IgD-negative memory B cell (primary cell): Measurements from ENCODE around the gene AGRP. TPM values are rescaled to one million over a fixed set of nuclear protein-coding genes. Genes with fewer than 3 reads are reported as not detected.

Experiments
- H3K27ac Mint-ChIP-seq, 3 donors: one replicate each; pipeline ENCODE4 v1.8.0; 2020 to 2022; ENCODE audit warnings: mild to moderate bottlenecking in 3 of 3, mixed read lengths in 3 of 3, moderate library complexity in 1 of 3
- H3K27me3 Mint-ChIP-seq: one replicate; pipeline ENCODE4 v1.8.0; 2021; ENCODE audit warnings: mixed read lengths
- H3K36me3 Mint-ChIP-seq: one replicate; pipeline ENCODE4 v1.8.0; 2020; ENCODE audit warnings: mild to moderate bottlenecking, mixed read lengths
- H3K4me1 Mint-ChIP-seq, 3 donors: one replicate each; pipeline ENCODE4 v1.8.0; 2020 to 2022; ENCODE audit warnings: mixed read lengths in 3 of 3, mild to moderate bottlenecking in 1 of 3
- H3K4me3 Mint-ChIP-seq, 4 donors: one replicate each; pipeline ENCODE4 v1.8.0; 2020 to 2022; ENCODE audit warnings: mild to moderate bottlenecking in 4 of 4, mixed read lengths in 4 of 4, moderate library complexity in 3 of 4
- H3K9me3 Mint-ChIP-seq, 3 donors: one replicate each; pipeline ENCODE4 v1.8.0; 2020 to 2021; ENCODE audit warnings: mixed read lengths in 3 of 3, mild to moderate bottlenecking in 1 of 3
- polyA plus RNA-seq: library from polyadenylated mRNA; unstranded; fragments of 300-500 nt; fragmentation: Illumina TruSeq; gene quantifications from one replicate; pipeline ENCODE4 v1.2.3, GENCODE V29; 2021

The AGRP gene
- polyA plus RNA-seq, 1 donor from 2014 or later: not detected

DNA sequence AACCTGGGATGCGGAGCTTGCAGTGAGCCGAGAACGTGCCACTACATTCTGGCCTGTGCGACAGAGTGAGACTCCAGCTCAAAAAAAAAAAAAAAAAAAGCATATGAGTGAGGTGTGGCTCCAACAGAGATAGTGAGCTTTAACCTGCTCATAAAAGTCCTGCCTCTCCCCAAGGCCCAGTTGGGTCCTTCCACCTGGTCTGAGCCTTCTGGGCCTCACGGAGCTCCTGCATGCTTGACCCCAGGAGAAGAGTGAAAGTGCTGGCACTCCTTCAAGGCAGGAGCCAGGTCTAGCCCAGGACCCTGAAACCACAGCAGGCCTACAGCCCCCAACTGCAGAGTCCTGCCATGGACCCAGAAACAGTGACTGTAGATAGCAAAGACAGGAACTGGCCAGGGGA is 34.8 kb downstream of the AGRP start:
- no peak overlapping the region for H3K27ac Mint-ChIP-seq
- no peaks in the 10 kb centered on the region for H3K9me3 Mint-ChIP-seq
- H3K27me3 Mint-ChIP-seq: no peaks in the 10 kb centered on the region
- peaks cover 6% of the 10 kb centered on the region for H3K36me3 Mint-ChIP-seq
- H3K4me3 Mint-ChIP-seq: no peak overlapping the region
- peaks cover 0 to 6% (median 1%) of the 10 kb centered on the region in 3 donors for H3K4me1 Mint-ChIP-seq

DNA sequence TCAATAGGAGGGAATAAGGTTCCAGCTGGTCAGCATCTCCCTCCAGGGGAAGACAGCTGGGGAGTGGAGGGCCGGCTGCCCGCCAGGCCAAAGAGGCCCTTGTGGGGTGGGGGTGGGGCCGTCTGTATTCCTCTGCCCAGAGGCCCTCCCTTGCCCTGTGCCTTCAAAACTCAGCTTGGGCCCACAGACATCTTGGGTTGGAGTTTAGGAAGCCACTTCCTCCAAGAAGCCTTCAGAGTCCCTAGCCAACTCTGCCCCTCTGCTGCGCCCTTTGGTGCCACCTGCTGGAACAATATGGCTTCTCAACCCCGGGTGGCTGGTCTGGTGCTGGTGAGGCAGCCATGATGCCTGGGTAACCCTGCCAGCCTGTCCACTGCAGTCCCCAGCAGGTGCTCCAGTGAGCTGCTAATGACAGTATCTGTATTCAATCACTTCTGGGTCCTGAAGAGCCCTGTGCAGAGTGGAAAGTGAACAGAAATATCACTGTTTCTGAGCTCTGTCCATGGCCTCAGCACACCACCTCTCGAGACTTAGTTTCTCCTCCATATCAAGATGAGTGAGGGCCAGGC is 35.8 kb downstream of the AGRP start:
- Mint-ChIP-seq H3K9me3 (no peaks in the 10 kb centered on the region), H3K4me3 (no peak overlapping the region), H3K4me1 (peaks cover 0 to 2% (median 0%) of the 10 kb centered on the region in 3 donors), H3K36me3 (peaks cover 6% of the 10 kb centered on the region), H3K27ac (peak overlapping the region in 1 of 3 donors; percentile 64), H3K27me3 (no peaks in the 10 kb centered on the region)

DNA sequence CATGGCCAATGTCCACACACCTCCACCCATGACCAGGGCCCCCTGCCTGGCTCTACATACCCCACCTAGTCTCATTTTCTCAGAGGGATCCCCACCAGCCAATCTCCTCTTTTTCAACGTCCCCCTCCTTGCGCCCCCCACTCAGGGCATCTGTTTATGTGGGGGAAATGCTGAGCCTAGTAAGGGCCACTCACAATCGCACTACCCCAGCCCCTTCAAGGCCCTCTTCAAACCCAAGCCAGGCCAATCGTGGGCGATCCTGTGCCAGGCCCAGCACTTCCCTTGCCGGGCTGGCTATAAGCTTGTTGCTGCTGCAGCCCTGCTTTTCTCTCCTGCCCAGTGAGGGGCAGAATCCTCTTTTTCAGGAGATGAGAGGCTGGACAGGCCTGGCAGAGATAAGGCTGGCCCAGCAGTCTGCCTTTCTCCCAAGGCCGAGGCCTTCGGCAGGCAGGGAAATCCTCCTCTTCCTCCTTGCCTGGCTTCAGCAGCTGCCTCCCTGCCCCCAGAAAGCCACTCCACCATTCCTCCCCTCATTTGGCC is 36.3 kb downstream of the AGRP start:
- H3K36me3 Mint-ChIP-seq: peaks cover 6% of the 10 kb centered on the region
- no peaks in the 10 kb centered on the region for H3K9me3 Mint-ChIP-seq
- H3K27ac Mint-ChIP-seq: no peak overlapping the region
- no peak overlapping the region for H3K4me3 Mint-ChIP-seq
- peaks cover 0 to 2% (median 0%) of the 10 kb centered on the region in 3 donors for H3K4me1 Mint-ChIP-seq
- no peaks in the 10 kb centered on the region for H3K27me3 Mint-ChIP-seq

DNA sequence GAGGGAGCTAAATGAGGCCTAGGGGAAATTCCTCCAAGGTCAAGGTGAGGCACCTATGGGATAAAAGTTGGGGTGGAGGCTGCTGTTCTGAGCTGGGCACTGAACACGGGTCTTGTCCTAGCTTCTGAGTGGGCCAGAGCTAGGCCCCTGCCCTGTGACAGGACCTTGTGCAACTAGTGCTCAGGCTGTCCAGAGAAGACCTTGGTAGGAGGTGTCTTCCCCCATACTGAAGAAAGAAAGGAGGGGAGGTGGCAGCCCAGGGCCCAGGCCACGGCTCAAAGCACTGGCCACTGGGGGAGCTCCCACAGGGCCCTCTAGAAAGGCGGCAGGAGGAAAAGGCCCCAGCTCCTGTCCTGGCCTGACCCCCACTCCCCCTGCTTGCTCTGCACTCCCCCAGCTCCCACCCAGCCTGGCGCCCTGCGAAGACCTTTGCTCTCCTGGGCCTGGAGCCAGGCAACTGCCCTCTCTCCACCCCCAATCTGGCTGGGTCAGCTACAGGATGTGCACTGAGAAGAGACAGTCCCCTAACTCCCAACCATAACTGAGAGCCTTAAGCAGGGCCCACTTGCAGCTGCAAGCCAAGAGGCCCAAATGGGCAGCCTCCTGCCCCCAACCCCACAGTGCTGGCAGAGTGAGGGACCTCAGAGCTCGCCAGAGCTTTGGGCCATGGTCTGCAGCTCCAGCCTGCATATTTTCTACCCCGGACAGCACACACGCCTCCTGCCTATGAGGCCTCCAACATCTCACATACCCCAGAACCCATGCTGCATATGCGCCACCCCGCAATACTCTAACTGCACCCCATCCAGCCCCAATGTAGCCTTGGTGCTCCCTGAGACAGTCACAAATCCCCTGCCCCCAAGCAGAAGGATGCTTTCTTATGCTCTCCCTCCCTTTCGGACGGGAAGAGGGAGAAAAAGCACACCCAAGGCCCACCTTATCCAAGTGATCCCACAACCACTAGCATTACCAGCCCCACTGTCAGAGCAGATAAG is 37.1 kb downstream of the AGRP start:
- peak overlapping the region in 1 of 3 donors; percentile 39 for H3K27ac Mint-ChIP-seq
- no peak overlapping the region for H3K4me3 Mint-ChIP-seq
- H3K4me1 Mint-ChIP-seq: peaks cover 0 to 2% (median 0%) of the 10 kb centered on the region in 3 donors
- no peaks in the 10 kb centered on the region for H3K9me3 Mint-ChIP-seq
- no peaks in the 10 kb centered on the region for H3K27me3 Mint-ChIP-seq
- H3K36me3 Mint-ChIP-seq: peaks cover 4% of the 10 kb centered on the region

DNA sequence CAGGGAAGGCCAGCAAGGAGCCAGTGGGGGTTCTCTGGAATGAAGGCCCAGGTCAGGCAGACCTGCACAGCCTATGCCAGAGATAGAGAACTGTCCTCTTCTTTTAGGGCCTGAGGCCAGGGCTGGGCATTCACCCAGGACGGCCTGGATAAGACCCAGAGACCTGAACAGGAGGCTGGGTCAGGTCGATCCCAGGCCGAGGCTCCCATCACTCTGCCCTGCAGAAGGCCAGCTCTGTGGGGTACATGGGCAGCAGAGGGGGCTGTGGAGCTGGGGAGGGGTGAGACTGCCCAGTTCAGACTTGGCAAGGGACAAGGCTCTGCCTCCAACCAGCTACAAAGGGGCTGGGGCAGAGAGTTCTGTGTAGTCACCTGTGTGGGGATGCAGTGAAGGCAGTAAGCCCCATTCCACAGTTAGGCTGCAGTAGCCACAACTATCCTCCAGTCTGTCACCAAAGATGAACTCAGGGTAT is 37.9 kb downstream of the AGRP start:
- no peaks in the 10 kb centered on the region for H3K9me3 Mint-ChIP-seq
- H3K4me3 Mint-ChIP-seq: no peak overlapping the region
- H3K27me3 Mint-ChIP-seq: no peaks in the 10 kb centered on the region
- H3K36me3 Mint-ChIP-seq: peaks cover 3% of the 10 kb centered on the region
- peaks cover 0 to 2% (median 0%) of the 10 kb centered on the region in 3 donors for H3K4me1 Mint-ChIP-seq
- peak overlapping the region in 2 of 3 donors; percentile 12 to 39 for H3K27ac Mint-ChIP-seq

DNA sequence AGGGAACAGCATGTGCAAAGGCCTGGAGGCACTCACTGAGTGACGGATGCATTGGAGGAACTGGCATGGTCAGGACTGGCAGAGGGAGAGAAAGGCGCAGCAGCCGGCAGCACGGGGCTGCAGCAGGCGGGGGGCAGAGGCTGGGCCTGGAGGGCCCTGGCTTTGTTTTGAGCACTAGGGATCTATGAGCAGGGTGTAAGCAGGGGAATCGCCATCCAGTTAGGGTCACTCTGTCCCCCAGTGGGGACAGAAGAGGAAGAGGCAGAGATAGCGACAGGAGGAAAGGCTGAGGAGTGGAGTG is 38.3 kb downstream of the AGRP start:
- Mint-ChIP-seq H3K4me3 (no peak overlapping the region), H3K27ac (peak overlapping the region in 1 of 3 donors; percentile 12), H3K4me1 (no peaks in the 10 kb centered on the region), H3K27me3 (no peaks in the 10 kb centered on the region), H3K36me3 (peaks cover 3% of the 10 kb centered on the region), H3K9me3 (no peaks in the 10 kb centered on the region)

DNA sequence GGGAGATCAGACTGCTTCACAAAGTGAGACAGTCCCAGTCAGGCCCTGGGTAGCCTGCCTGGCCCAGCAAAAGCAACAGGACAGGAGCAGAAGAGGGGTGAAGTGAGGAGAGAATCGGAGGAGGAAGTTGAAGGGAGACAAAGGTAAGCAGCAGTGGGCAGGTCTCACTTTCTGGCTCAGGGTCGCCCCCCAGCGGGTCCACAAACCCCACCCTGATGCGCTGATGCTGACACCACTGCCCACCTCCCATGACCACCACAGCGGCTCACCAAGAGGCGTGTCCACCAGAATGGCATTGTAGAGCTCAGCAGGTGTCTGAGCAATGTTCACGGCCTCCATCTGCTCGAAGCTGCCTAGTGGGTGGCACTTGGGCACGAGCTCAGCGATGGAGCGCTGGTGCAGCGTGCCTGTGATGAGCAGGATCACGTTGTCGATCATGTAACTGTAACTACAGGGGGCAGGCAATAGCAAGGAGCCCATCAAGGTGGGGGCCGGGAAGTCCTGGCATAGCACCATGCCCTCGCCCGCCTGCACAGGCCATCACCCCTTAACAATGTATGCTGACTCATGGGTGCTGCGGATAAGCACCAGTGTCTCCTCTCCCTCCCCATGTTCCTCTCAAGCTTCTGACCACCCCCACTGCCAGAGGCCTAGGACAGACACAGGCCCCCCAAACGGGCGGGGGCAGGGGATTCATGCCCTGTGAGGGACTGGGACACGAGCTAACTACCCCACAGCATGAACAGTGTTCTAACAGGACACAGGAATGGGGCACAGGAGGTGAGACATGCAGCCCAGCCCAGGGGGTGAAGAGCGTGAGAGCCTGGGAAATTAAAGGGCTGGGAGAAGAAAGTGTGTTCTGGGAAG is 38.9 kb downstream of the AGRP start:
- H3K4me3 Mint-ChIP-seq: no peak overlapping the region
- peaks cover 3% of the 10 kb centered on the region for H3K36me3 Mint-ChIP-seq
- no peaks in the 10 kb centered on the region for H3K4me1 Mint-ChIP-seq
- no peaks in the 10 kb centered on the region for H3K27me3 Mint-ChIP-seq
- H3K27ac Mint-ChIP-seq: no peak overlapping the region
- H3K9me3 Mint-ChIP-seq: no peaks in the 10 kb centered on the region

DNA sequence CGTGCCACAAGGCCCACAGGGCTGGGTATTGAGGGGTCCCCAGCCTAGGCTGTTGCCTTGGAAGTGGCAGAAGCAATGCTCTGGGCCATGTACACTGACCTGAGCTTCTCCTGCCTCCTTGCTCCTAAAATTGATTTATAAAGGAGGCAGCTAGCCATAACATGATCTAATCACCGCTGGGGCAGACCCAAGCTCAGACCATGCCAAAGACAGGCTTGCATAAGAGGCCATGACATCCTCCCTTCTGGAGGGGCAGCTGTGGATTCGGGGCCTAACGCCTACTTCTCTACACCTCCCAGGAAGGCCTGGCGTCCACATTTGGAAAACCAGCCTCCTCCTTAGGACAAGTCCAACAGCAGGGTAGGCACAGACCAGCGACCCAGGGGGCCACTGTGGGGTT is 40.1 kb downstream of the AGRP start:
- Mint-ChIP-seq H3K27me3 (no peaks in the 10 kb centered on the region), H3K4me3 (no peak overlapping the region), H3K9me3 (no peaks in the 10 kb centered on the region)

DNA sequence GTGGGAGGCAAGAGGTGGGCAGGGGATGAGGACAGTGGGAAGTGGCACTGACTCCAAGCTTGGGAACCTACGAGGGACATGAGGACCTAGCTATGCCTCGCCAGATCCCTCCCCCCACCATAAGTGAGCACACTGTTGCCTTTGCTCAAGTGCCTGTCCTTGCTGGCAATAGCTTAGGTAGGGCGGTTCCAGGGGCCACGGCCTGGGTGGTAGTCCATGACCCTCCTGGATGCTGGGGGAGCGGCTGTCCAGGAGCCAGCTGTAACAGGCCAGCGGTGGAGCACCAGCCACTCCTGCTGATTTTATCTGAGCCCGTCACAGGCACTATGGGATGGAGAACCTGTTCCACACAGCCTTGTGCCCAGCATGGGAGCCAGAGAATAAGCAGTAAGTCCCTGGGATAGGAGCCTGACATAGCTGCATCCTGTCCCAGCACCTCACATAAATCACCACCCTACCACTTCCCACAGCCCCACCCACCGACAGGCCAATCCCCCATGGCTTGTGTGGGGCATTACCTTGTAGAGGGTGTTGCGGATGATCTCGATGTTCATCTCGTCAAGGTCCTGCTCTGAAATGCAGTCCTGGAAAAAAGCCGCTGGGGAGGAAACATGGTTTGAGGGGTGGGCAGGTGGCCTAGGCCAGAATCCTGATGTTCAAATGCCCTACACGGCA is 40.6 kb downstream of the AGRP start:
- peaks cover 1% of the 10 kb centered on the region for H3K36me3 Mint-ChIP-seq

More for the DNA sequence above, 40.1 kb downstream of the AGRP start:
- H3K36me3 Mint-ChIP-seq: peaks cover 1% of the 10 kb centered on the region
- H3K4me1 Mint-ChIP-seq: peaks cover 0 to 3% (median 2%) of the 10 kb centered on the region in 3 donors
- H3K27ac Mint-ChIP-seq: peak overlapping the region in 1 of 3 donors; percentile 85

DNA sequence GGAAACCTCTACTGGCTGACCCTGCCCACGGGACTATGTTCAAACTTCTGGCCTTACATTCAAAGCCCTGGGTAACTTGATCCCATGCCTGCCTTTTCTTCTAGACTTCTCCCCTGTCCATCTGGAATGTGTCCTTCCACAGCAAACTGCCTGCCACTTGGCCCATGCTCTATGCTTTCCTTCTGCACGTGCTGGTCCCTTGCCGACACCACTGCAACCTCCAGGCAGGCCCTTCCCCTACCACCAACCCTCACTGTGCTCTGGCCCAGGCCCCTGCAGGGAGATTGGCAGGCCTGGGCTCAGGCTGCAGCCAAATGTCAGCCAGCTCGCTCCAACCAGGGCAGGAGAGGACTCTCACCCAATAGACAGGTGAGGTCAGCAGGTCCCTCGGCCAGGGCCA is 41.4 kb downstream of the AGRP start:
- H3K4me1 Mint-ChIP-seq: peaks cover 0 to 8% (median 4%) of the 10 kb centered on the region in 3 donors
- peaks cover 3% of the 10 kb centered on the region for H3K36me3 Mint-ChIP-seq
- H3K27me3 Mint-ChIP-seq: no peaks in the 10 kb centered on the region
- no peaks in the 10 kb centered on the region for H3K9me3 Mint-ChIP-seq
- H3K4me3 Mint-ChIP-seq: no peak overlapping the region
- H3K27ac Mint-ChIP-seq: peak overlapping the region in 1 of 3 donors; percentile 87

More for the DNA sequence above, 40.6 kb downstream of the AGRP start:
- H3K27me3 Mint-ChIP-seq: no peaks in the 10 kb centered on the region
- H3K4me3 Mint-ChIP-seq: no peak overlapping the region
- peaks cover 0 to 6% (median 2%) of the 10 kb centered on the region in 3 donors for H3K4me1 Mint-ChIP-seq
- H3K9me3 Mint-ChIP-seq: no peaks in the 10 kb centered on the region
- peak overlapping the region in 1 of 3 donors; percentile 85 for H3K27ac Mint-ChIP-seq

DNA sequence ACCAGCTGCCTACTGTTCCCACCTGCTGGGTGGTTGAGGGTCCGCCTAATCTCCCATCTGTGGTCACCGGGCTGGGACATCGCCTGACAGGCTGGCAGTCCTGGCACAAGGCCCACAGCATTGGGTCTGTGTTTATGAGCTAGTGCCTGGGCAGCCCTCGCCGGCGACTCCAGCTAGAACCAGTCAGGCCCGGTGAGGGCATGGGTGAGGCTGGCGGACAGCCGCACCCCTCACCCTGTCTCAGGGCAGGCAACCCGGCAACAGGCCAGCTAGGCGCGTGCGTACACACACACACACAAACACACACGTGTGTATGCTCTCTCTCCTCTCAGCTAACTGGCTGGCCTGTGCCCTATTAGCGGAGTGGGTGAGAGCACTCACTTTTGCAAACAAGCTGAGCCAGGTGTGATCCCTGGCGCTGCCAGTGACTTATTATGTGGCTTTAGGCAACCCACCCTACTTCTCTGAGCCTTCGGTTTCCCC is 42.0 kb downstream of the AGRP start:
- H3K27me3 Mint-ChIP-seq: no peaks in the 10 kb centered on the region
- no peaks in the 10 kb centered on the region for H3K9me3 Mint-ChIP-seq
- peaks cover 0 to 8% (median 4%) of the 10 kb centered on the region in 3 donors for H3K4me1 Mint-ChIP-seq
- no peak overlapping the region for H3K27ac Mint-ChIP-seq
- H3K4me3 Mint-ChIP-seq: no peak overlapping the region
- peaks cover 3% of the 10 kb centered on the region for H3K36me3 Mint-ChIP-seq

DNA sequence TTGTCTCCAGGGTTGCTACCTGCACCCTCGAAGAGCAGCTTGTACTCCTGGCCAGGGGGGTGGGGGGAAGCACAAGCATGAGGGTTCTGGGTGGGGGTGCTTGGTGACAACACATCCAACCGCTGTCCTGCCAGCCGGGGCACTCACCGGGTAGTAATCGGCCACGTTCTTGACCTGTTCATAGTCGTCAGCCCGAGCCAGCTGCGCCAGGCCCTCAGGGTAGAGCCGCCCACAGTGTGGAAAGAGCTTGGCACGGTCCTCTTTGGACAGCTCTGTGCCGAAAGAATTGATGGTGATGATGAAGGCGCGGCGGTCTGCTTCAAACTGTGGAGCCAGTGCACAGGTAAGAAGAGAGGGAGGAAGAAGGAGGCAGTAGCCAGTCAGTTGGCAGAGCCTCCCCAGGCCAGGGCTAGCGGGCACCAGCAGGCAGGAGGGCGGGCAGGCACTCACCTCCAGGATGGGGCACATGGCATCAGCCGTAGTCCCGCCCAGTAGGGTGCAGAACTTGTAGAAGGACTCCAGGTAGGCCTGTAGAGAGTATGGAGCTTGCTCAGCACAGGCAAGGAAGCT is 44.4 kb downstream of the AGRP start:
- Mint-ChIP-seq H3K9me3 (no peaks in the 10 kb centered on the region), H3K36me3 (peaks cover 3% of the 10 kb centered on the region), H3K4me3 (no peak overlapping the region), H3K4me1 (peaks cover 0 to 15% (median 9%) of the 10 kb centered on the region in 3 donors), H3K27me3 (no peaks in the 10 kb centered on the region), H3K27ac (peak overlapping the region in 2 of 3 donors; percentile 60 to 83)

DNA sequence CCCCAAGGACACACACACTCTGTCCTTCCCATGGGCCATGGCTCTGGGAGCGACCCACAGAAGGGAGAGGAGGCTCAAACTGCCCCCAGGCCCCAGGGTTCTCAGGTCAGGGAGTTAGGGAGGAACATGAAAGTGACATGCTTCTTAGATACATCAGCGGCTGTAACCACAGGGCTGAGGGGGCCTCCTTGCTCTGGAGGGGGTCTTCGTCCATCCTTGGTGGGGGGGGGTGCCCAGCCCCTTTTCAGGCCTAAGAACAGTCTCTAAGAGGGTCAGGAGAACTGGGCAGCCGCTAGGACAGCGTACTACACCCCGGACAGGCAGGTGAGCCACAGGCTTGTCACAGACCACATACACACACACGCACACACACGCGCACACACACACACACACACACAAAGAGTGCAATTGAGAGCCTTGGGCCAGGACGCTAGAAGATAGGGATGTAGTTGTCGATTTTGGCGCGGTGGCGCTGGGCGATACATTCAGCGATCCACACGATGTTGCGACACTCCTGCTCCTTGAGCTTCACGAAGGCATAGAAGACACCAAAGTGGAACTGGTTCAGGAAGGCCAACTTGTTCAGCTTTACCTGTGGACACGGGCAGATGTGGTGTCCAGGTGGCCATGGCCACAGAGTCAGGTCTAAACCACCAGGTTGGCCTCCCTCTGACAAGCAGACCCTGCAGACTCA is 45.1 kb downstream of the AGRP start:
- Mint-ChIP-seq H3K4me1 (peaks cover 0 to 17% (median 11%) of the 10 kb centered on the region in 3 donors), H3K27ac (peak overlapping the region; percentile 67 to 83 (median 67)), H3K36me3 (peaks cover 3% of the 10 kb centered on the region), H3K9me3 (no peaks in the 10 kb centered on the region), H3K27me3 (no peaks in the 10 kb centered on the region), H3K4me3 (no peak overlapping the region)
